Measurements from ENCODE around the gene SCGN.

DNA sequence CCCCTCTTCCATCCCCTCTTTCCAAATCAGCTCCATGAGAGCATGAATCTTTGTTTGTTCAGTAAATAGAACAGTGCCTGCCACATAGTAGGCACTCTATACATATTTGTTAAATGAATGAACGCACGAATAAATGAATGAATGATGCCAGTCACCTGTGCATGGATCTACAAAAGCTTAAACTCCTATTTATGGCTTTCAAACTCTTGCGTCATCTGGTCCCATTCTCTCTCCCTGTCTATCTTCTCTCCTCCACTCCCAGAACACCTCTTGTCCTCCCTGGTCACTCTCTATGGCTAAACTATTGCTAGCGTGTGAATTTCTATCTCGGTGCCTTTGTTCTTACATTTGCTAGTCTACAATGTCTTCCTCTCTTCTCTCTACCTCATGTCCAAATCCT lies 24.8 kb downstream of the SCGN start:
- no peak for TF ChIP-seq POLR2A (IDR thresholded peaks at IDR 0.05)
- TF ChIP-seq, protein P1, sequence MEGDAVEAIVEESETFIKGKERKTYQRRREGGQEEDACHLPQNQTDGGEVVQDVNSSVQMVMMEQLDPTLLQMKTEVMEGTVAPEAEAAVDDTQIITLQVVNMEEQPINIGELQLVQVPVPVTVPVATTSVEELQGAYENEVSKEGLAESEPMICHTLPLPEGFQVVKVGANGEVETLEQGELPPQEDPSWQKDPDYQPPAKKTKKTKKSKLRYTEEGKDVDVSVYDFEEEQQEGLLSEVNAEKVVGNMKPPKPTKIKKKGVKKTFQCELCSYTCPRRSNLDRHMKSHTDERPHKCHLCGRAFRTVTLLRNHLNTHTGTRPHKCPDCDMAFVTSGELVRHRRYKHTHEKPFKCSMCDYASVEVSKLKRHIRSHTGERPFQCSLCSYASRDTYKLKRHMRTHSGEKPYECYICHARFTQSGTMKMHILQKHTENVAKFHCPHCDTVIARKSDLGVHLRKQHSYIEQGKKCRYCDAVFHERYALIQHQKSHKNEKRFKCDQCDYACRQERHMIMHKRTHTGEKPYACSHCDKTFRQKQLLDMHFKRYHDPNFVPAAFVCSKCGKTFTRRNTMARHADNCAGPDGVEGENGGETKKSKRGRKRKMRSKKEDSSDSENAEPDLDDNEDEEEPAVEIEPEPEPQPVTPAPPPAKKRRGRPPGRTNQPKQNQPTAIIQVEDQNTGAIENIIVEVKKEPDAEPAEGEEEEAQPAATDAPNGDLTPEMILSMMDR (IDR thresholded peaks at IDR 0.05): no peak

Data from esophagus squamous epithelium (tissue), 4 donors.